Measurements from ENCODE around the gene RUBCNL. TPM values are rescaled to one million over a fixed set of nuclear protein-coding genes. Genes with fewer than 3 reads are reported as not detected.

Gene RUBCNL
- total and polyA plus RNA-seq, 8 donors, result 0.46 to 3.2 (median 0.86) TPM

DNA sequence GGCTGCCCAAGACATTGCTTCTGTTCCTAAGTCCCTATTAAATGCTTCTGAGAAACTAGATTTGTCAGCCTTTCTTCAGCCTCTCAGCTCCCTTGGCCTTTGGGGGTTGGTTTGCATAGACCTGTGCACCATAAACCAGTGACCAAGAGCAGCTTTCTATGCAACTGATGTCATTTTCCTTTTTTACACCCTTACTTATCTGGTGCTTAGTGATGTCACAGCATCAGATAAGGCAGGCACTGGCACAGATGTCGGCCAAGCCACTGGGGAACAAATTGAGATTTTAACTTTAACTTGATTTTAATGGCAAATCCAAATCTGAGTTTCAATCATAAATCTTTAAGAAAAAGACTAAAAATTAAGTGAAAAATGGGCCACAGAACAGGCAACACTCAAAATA is 59.8 kb downstream of the RUBCNL start:
- intact Hi-C loops (cut with DNase I), result no loop called here
- no peaks in the 10 kb centered on the region for H3K4me1 ChIP-seq
- H3K9me3 ChIP-seq, result no peaks in the 10 kb centered on the region
- no peaks in the 10 kb centered on the region for H3K27me3 ChIP-seq
- no peaks in the 10 kb centered on the region for H3K36me3 ChIP-seq
- FAIRE-seq (no peak), ATAC-seq (no peak), DNase-seq (no peak)
- TF ChIP-seq, protein P1, sequence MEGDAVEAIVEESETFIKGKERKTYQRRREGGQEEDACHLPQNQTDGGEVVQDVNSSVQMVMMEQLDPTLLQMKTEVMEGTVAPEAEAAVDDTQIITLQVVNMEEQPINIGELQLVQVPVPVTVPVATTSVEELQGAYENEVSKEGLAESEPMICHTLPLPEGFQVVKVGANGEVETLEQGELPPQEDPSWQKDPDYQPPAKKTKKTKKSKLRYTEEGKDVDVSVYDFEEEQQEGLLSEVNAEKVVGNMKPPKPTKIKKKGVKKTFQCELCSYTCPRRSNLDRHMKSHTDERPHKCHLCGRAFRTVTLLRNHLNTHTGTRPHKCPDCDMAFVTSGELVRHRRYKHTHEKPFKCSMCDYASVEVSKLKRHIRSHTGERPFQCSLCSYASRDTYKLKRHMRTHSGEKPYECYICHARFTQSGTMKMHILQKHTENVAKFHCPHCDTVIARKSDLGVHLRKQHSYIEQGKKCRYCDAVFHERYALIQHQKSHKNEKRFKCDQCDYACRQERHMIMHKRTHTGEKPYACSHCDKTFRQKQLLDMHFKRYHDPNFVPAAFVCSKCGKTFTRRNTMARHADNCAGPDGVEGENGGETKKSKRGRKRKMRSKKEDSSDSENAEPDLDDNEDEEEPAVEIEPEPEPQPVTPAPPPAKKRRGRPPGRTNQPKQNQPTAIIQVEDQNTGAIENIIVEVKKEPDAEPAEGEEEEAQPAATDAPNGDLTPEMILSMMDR (IDR thresholded peaks at IDR 0.05), result no peak
- WGBS, 2 donors, result 46 to 48% methylated on average over 1 of the region's 1 CpG
- H3K27ac ChIP-seq, result no peak overlapping the region
- H3K4me3 ChIP-seq, result no peak overlapping the region

DNA sequence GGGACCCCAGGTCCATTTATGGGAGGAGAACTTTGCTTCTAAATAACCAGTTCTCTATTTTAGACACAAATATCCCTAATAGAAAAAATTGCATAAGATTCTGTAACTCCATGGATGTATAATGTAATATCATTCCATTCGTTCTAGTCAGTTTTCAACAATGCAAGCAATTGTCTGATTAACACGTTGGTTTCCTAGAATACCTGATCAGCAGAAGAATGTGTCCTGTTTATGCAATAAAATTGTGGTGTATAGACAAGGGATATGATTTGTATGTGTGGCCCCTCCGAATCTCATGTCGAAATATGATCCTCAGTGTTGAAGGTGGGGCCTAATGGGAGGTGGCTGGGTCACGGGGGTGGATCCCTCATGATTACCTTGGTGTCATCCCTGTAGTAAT is 62.1 kb downstream of the RUBCNL start:
- peaks cover 0 to 4% (median 0%) of the 10 kb centered on the region in 3 donors for H3K4me1 ChIP-seq
- no peak for DNase-seq
- FAIRE-seq, result no peak

DNA sequence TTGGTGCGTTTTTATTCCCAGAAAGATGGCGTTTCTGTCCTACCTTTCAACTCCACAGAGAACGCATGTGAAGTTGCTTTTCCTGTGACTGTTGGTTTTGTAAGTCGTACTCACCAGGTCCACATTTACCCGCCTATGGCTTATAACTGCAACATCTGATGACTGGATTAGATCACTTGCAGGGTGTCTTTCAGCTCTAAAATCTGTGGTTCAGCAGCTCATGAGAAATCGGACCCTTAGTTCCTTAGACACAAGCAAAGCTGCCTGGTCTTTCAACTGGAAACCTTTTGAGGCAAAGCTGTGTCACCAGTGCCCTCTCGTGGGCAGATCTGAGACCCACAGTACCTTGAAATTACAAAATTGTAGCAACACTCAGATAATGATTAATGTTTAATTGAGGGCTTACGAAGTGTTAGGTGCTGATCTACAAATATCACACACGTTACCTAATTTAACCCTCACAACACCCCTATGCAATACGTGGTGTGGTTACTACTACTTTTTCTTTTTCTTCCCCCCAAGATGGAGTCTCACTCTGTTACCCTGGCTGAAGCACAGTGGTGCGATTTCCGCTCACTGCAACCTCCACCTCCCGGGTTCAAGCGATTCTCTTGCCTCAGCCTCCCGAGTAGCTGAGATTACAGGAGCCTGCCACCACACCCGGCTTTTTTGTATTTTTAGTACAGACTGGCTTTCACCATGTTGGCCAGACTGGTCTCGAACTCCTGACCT is 65.4 kb downstream of the RUBCNL start:
- DNase-seq, result peak in 3 of 6 donors; percentile 18 to 49 (median 32)
- intact Hi-C loops (cut with DNase I), result no loop called here
- Histone ChIP-seq H3K9me3 (no peaks in the 10 kb centered on the region), H3K27ac (no peak overlapping the region), H3K27me3 (no peaks in the 10 kb centered on the region), H3K4me3 (no peak overlapping the region), H3K36me3 (no peaks in the 10 kb centered on the region), H3K4me1 (peaks cover 0 to 4% (median 0%) of the 10 kb centered on the region in 3 donors)
- peak in 3 of 4 donors; percentile 88 to 94 (median 90) for ATAC-seq
- TF ChIP-seq, protein P1 (IDR thresholded peaks at IDR 0.05), result peak in 3 of 4 donors; percentile 58 to 71 (median 59)
- WGBS, 2 donors, result 42 to 46% methylated on average over 17 of the region's 17 CpGs
- no peak for FAIRE-seq

More for the DNA sequence above, 62.1 kb downstream of the RUBCNL start:
- intact Hi-C loops (cut with DNase I), result no loop called here
- ATAC-seq, result no peak
- TF ChIP-seq, protein P1 (IDR thresholded peaks at IDR 0.05), result no peak
- H3K27me3 ChIP-seq, result no peaks in the 10 kb centered on the region
- WGBS, 2 donors, result 68 to 76% methylated on average over 5 of the region's 5 CpGs
- H3K27ac ChIP-seq, result no peak overlapping the region
- H3K4me3 ChIP-seq, result no peak overlapping the region
- no peaks in the 10 kb centered on the region for H3K36me3 ChIP-seq
- no peaks in the 10 kb centered on the region for H3K9me3 ChIP-seq

DNA sequence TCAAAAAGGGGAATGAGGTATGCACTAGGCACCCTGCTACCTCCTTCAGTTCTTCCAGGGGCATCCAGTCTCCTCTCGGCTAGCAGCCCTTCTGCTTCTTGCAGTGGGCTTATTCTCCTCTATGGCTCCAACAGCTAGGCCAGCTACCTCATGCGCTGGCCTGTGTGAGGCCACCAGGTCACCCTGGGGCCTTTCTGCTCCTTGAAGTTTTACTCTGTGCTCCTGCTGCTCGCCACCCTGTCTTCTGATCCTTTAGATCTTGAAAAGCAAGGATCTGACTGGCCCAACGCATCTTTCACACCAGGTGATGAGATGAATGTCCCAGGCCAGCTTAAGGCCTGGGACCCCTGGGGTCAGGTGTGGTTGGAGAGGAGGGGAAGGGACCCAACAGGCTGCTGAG is 66.2 kb downstream of the RUBCNL start:
- Histone ChIP-seq H3K4me1 (peaks cover 0 to 4% (median 0%) of the 10 kb centered on the region in 3 donors), H3K9me3 (no peaks in the 10 kb centered on the region), H3K36me3 (no peaks in the 10 kb centered on the region), H3K4me3 (no peak overlapping the region), H3K27ac (no peak overlapping the region), H3K27me3 (no peaks in the 10 kb centered on the region)
- FAIRE-seq, result no peak
- no peak for ATAC-seq
- intact Hi-C loops (cut with DNase I), result no loop called here
- 84 to 86% methylated on average over 4 of the region's 4 CpGs for WGBS, 2 donors
- DNase-seq, result no peak
- TF ChIP-seq, protein P1 (IDR thresholded peaks at IDR 0.05), result no peak

DNA sequence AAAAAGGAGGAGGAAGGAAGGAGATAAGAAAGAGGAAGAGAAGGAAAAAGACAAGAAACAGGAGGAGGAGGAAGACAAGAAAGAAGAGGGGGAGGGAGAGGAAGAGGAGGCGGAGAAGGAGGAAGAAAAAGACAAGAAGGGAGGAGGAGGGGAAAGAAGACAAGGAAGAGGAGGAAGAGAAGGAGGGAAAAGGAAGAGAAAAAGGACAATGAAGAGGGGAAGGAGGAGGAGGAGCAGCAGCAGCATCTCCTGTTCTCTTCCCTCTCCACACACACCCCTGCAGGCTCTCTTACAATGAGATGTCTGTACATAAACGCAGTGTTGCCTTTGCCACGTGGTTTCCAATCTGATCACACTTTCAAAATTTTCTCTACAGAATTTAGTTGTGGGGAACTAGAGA is 66.6 kb downstream of the RUBCNL start:
- WGBS, 2 donors, result 67 to 78% methylated on average over 3 of the region's 3 CpGs

More for the DNA sequence above, 66.6 kb downstream of the RUBCNL start:
- Histone ChIP-seq H3K27me3 (no peaks in the 10 kb centered on the region), H3K27ac (no peak overlapping the region), H3K36me3 (no peaks in the 10 kb centered on the region), H3K4me3 (no peak overlapping the region), H3K4me1 (peaks cover 0 to 4% (median 0%) of the 10 kb centered on the region in 3 donors), H3K9me3 (no peaks in the 10 kb centered on the region)
- ATAC-seq (peak in 1 of 4 donors; percentile 17), DNase-seq (no peak), FAIRE-seq (no peak)
- intact Hi-C loops (cut with DNase I), result no loop called here
- TF ChIP-seq, protein P1 (IDR thresholded peaks at IDR 0.05), result no peak

Data from pancreas (tissue), 10 donors.